ENCODE measurements around the gene NCAM2.

- TF ChIP-seq ZNF331 (CRISPR knock-in tag; IDR thresholded peaks at IDR 0.05; ENCODE audit: low read depth) (no peak), NANOG (IDR thresholded peaks at IDR 0.05; ENCODE audit: borderline replicate concordance) (no peak), REST (IDR thresholded peaks at IDR 0.05; ENCODE audit: unreplicated experiment) (no peak), CTCF (conservative IDR thresholded peaks at IDR 0.05; ENCODE audit: low read depth in 2 of 2) (peak; percentile 60 to 87), EZH2 (IDR thresholded peaks at IDR 0.05; ENCODE audit: low read depth, unreplicated experiment) (no peak), ETS1 (IDR thresholded peaks at IDR 0.05) (no peak), EZH2phosphoT487 (IDR thresholded peaks at IDR 0.05; ENCODE audit: unreplicated experiment) (no peak), POLR2AphosphoS5 (IDR thresholded peaks at IDR 0.05; ENCODE audit: low read depth) (no peak), JUNB (IDR thresholded peaks at IDR 0.05; ENCODE audit: unreplicated experiment) (no peak), ZNF114 (CRISPR knock-in tag; IDR thresholded peaks at IDR 0.05) (no peak), CREB1 (CRISPR knock-in tag; IDR thresholded peaks at IDR 0.05; ENCODE audit: low read depth) (no peak), STAT1 (IDR thresholded peaks at IDR 0.05; ENCODE audit: unreplicated experiment) (no peak), ZNF462 (CRISPR knock-in tag; IDR thresholded peaks at IDR 0.05) (0 out of 2 replicates have a peak, but pooled peaks have one; percentile 25)
These were observed 103.7 kb downstream of the NCAM2 start for GRCh38 chr21:21101911-21102310.

Data from GM23338 (cell line).